H1 (cell line): Measurements from ENCODE around the gene XYLB. TPM values are rescaled to one million over a fixed set of nuclear protein-coding genes. Genes with fewer than 3 reads are reported as not detected.

ENCODE experiments used
- CHD7 ChIP-seq: fragments of 300-600 bp; sonication (generic); IDR thresholded peaks from 2 replicates; pipeline ENCODE4 v1.7.1; 2012; ENCODE audit warnings: low read length, moderate library complexity, mild to moderate bottlenecking, inconsistent platforms; ENCODE audit not compliant: insufficient replicate concordance
- polyA plus RNA-seq, 7 experiments: library from polyadenylated mRNA; depleted of rRNA in 3 of 7; stranded (reverse) in 5 of 7; unstranded in 2 of 7; fragments of >200 nt in 5 of 7; fragments of 200-250 nt in 2 of 7; gene quantifications; 1 replicate in 5 of 7; 2 replicates in 1 of 7; 4 replicates in 1 of 7; pipeline versions ENCODE4 v1.2.1 to v1.2.3, GENCODE V29; 2011 to 2013; ENCODE audit warnings: missing spikeins in 2 of 7, mixed read lengths in 2 of 7
- total RNA-seq: library from RNA; stranded (reverse); fragmentation: NEBNext Ultra II Directional; extraction: Animal tissue kit (Norgen Biotek cat#: 25700); gene quantifications from 2 replicates; pipeline ENCODE4 v1.2.1, GENCODE V29; 2021

XYLB gene
- total and polyA plus RNA-seq, 2 of the 8 experiments (the other 6 are each of a cell fraction or from before 2014, with no cell fraction given): 1.7 to 5.5 TPM

GRCh38 chr3:38312356-38312755 lies 34.2 kb upstream of the XYLB start (continued):
- no peak for TF ChIP-seq CHD7
